Fibroblast of skin of right biceps (primary cell): Measurements from ENCODE around the gene HNRNPL.
"Not testable (repeated sequence)": the region's sequence is repeated elsewhere in the genome, so short reads cannot be mapped to it uniquely, and the experiment has no call there.

Experiments
- DNase-seq: peaks from one replicate; pipeline ENCODE4 v3.0.0-alpha.2; 2013

Gene HNRNPL

GRCh38 chr19:38843175-38843758, 6.5 kb downstream of the HNRNPL start:
- DNase-seq, result no peak

DNA sequence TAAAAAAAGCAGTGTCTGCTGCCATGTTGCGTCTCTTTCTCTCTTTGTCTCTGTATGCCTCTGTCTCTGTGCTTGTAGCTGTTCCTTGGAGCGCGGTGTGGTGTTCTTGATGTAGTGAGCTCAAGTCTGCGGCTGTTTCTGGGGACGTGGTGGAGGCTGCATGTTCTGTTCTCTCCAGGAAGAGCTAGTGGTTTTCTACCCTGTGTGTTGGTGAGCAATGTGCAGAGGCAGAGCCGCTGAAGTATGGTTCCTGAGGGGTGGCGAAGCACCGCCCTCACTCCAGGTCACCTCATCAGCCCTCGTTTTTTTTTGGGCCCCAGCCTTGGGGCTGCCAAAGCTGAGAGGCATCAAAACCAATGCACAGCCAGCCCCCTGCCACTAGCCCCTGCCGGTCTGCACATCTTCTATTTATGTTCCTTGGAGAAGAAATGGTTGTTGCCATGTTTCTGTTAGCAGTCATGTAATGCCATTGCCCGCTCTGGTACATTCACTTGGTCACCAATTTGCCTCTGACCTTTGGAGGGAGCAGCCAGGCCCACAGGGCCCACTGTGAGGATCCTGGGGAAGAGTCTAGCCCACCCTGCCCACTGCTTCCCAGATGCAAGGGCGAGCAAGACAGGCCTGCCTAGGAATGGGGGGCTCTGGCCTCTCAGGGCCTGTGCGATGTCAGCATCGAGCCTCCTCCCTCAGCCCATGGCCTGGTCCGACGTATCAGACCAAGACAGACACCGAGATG, 7.2 kb downstream of the HNRNPL start:
- DNase-seq, result no peak

DNA sequence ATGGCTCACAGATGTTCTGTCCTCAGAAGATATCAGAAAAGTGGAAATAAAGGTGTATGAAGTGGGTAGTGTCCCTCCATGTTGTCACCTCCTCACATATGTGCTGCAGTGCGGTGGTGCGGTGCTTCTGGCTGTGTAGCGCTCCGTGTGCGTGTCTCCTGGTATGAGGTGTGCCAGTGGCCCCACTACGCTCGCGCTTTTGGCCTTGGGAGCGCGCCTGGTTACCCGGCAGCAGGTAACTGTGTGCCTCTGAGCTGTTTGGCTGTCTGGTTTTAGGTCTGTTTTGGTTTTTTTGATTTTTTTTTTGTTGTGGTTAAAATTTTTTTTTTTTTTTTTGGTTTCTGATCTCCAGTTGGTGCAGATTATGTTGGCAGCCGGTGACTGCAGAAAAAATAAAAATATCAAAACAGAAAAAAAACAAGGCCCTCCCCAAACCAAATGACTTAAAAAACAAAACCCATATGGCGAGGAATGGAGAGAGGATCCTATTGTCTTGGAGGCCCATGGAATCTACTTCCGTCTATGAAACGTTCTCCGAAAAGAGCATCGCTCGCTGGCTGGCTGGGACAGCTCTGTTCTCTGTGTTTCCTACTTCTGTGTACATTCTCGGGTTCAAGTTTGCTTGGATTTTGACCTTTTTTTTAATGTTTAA, 7.9 kb downstream of the HNRNPL start:
- DNase-seq, result no peak

DNA sequence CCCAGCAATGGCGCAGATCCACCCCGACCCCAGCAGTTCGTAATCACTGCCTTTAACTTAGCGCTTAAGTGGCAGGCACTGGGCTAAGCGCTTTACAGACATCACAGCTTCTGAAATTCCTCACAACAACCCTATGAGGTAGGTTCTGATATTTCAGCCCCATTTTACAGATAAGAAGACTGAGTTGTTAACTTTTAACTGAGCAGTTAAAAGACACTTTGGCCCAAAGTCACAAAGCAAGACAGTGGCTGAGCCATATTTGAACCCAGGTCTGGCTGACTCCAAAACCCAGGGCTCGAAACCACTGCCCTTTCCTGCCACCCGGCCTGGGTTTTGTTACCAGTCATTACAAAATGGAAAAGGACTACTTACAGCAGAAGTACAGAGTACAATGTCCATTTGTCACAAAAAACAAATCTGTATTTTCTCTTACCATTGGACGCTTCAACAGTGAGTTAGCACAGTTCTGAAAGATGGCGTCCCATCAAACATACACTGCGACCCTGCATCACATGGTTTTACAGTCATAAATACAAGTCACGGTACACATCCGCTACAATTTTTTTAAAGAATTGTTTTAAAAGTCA, 8.5 kb downstream of the HNRNPL start:
- DNase-seq, result no peak

DNA sequence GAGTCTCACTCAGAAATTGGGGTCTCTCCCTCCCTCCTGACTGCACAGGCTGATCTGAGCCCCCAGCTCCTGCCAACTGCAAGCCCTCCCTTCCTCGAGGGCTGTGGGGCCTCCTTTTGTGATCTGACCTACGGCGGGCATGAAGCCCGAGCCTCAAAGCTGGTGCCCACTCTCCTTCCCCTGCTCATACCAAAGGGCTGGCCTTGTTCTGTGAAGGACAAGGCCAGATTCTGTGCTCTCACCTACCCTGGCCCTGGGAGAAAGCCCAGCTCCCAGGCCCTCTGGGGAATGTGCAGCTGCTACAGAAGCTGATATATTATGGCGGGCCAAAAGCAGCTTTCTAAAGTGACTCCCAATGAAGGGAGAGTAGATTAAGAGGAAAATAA, 9.2 kb downstream of the HNRNPL start:
- no peak for DNase-seq

DNA sequence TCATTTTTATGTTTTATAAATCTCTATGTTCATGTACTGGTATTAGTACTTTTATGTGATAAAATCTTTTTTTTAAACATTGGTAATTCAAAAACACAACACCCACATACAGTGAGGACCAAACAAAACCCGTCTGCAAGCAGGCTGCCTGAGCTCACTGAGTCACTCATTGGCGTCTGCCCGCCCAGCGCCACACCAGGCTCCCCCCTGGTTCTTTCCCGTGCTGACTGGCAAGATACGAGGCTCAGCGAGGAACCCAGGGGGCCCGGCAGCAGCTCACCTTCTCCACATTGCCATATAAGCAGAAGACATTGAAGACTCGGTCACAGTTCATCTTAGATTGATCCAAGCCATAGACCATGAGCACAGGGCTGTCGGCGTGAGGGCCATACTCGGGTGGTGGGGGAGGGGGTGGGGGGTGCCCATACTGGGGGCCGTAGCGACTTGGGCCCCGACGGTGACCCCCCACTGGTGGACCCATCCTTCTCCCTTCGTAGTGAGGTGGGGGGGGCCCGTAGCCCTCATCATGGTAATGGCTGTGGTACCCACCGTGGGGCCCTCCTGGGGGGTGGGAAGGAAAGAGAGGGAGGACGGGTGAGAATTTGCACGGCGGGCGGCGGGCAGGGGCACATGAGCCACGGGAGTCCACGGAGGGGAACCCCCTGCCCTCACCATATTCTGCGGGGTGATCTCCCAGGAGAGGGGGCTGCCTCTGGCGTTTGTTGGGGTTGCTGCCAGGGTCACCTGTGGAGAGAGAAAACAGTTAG, 9.8 kb downstream of the HNRNPL start:
- DNase-seq, result no peak

- no peak for DNase-seq
These were observed 10.6 kb downstream of the HNRNPL start for GRCh38 chr19:38838986-38839761.

GRCh38 chr19:38838208-38838985, 11.4 kb downstream of the HNRNPL start:
- no peak for DNase-seq

DNA sequence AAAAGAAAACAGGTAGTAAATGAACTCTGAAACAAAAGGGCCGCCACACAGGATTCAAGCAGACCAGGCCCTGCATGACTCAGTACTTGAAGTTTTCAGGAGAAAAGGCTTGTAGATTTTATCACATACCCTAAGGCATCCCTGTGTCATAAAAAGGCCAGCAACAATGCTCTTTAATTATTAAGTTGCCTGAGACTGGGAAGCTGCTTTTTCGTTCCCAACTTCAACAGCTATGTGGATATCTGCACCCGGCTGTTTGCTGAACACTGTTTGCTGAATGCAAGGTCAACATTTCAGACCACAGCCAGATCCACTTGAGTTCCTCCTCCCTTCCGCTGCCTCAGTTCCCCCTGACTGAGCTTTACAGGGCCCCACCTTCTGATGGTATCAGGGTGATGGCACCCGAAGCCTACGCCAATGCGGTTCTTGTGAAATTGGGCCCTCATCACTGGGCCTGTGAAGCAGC, 12.1 kb downstream of the HNRNPL start:
- DNase-seq, result no peak

GRCh38 chr19:38836983-38837626, 12.7 kb downstream of the HNRNPL start:
- no peak for DNase-seq

DNA sequence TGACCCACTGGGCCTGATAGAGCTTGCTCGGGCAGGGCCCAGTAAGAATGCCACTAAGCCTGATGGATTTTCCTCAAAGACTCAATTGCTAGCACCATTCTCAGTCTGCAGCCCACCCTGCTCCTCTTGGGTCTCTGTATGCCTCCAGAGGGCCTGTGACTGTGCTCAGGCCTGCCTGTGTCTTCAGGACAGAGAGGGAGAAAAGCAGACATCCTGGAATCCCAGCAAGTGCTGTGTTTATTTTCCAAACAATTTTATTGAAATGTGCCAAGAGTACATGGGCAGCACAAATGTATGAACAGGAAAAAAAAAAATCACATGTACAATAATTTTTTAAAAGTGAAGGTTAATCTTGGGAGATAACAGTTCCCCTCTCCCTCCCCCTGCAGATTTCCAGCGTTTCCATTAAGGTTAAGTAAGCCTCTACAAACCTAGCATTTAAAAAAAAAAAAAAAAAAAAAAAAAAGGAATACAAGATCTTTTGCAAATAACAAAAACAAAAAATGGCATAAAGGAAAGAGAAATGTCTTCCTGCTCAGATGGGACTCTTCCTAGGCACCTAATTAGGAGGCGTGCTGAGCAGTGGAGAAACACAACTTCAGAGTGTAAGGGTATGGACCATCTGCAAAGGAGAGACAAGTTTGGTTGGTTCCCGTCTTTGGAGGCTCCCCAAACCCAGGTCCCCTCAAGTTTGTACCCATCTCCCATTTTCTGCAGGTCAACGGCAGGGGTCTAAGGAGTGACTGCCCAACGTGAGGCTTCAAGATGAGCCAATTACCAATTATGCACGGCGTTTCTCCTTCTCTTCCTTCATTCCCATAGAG, 13.4 kb downstream of the HNRNPL start:
- DNase-seq, result no peak

GRCh38 chr19:38834590-38834989, 15.2 kb downstream of the HNRNPL start:
- no peak for DNase-seq

GRCh38 chr19:38834104-38834490, 15.7 kb downstream of the HNRNPL start:
- DNase-seq, result no peak

GRCh38 chr19:38833092-38833425, 16.7 kb downstream of the HNRNPL start:
- no peak for DNase-seq

DNA sequence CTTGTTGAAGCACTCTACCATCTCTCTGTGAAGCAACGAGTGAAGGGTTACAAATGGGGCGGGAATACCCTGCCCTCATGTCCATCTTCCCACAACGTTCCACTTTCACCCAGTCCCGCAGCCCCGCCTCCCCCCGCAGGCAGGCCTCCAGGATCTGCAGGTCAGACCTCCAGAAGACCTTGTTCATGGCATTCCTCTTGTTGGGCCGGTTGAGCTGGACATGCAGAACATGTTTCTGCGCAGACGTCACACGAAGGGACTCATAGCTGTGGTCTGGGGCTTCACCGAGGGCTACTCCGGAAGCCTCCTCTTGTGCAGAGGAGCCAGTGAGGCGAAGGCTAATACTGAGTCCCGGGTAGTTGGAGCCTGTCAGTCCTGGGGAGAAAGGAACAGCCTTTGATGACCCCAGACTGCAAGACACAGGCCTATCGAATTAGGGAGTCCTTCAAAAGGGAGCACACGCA, 18.6 kb downstream of the HNRNPL start:
- peak; percentile 87 for DNase-seq

GRCh38 chr19:38830039-38830733, 19.6 kb downstream of the HNRNPL start:
- no peak for DNase-seq

GRCh38 chr19:38829203-38829602, 20.6 kb downstream of the HNRNPL start:
- peak; percentile 22 for DNase-seq

DNA sequence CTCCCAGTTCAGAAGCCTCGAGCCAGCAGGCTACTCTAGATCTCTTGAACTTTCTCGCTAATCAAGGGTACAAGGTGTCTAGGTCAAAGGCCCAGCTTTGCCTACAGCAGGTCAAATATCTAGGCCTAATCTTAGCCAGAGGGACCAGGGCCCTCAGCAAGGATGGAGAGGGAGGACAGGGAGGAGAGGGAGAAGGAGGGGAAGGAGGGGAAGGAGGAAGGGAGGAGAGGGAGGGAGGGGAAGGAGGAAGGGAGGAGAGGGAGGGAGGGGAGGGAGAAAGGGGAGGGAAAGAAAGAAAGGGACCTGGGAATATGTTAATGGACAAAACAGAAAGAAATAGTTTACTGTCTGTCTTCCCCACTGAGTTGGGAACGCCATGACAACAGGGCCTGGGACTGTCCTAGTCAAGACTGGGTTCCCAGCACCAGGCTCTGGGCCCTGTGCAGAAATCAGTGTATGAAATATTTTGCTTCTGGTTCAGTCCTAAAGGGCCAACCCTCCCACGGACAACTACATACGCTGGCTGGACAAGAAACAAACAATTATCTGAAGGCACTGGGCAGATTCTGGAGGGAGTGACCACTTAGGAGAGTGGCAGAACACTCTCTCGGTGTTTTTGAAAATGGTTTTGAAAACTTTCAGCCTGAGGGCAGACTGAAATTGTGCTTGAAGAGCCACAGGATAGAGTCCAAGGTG, 22.8 kb downstream of the HNRNPL start:
- DNase-seq, result no peak

GRCh38 chr19:38825936-38826335, 23.9 kb downstream of the HNRNPL start:
- not testable (repeated sequence) for DNase-seq
